GM10847 (cell line): ENCODE data around the gene CFAP300.

Experiments
- POLR2A ChIP-seq: IDR thresholded peaks from 2 replicates; pipeline ENCODE4 v1.6.1; 2011; ENCODE audit not compliant: insufficient read length; ENCODE audit errors: extremely low read depth

The CFAP300 gene

DNA sequence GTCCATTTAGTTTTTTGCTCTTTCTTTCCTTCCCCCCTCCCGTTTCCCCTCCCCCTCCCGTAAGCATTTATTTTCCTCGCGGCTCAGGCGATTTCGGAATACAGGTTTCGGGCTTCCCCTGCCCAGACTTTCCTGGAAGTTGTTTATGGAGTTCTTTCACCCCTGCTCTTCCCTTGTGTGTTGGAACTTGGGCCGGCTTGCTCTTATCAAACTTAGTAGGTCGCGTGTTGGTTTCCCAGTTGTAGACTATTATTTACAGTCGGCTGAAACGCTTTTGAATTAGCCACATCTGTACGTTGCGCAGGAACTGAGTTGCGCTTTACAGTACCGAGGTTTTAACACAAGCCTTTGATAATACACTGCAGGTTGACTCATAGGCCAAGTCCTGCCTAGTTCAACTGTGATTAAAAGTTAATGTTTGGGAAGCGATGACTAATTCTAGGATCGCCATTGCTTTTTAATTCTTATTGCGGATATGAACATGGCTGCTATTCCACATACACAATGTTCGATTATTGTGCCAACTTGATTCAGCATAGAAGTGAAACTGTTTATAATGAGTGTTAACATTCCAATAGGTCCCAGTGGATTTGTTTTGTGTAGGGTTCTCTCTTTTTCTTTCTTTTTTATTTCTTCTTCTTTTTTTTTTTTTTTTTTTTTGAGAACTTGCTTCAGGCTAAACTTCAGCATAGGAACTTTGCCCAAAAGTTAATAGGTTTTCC, 64.7 kb downstream of the CFAP300 start:
- no peak for TF ChIP-seq POLR2A

DNA sequence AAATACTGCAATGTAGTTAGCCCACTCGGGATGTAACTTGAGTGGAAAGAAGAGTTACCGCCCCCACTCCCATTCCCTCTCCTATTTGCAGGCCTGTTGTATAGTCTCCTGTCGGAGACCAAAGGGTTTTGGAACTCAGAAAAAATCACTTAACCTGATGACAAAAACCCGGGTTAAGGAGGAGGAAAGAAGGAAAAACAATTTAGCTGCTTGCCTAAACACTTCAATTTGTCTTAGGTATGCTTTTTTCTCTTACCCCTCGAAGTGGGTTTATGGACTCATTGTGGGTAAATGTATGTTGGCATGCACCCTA, 65.2 kb downstream of the CFAP300 start:
- no peak for TF ChIP-seq POLR2A

DNA sequence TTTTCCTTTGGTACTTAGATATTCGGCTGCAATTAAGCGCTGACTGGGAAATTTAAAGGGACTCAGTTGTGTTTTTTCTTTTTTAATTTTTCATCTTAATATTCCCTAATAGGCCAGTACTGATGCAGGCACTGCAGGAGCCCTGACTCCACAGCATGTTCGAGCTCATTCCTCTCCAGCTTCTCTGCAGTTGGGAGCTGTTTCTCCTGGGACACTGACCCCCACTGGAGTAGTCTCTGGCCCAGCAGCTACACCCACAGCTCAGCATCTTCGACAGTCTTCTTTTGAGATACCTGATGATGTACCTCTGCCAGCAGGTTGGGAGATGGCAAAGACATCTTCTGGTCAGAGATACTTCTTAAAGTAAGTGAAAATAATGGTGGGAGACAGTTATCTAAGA, 66.8 kb downstream of the CFAP300 start:
- no peak for TF ChIP-seq POLR2A

DNA sequence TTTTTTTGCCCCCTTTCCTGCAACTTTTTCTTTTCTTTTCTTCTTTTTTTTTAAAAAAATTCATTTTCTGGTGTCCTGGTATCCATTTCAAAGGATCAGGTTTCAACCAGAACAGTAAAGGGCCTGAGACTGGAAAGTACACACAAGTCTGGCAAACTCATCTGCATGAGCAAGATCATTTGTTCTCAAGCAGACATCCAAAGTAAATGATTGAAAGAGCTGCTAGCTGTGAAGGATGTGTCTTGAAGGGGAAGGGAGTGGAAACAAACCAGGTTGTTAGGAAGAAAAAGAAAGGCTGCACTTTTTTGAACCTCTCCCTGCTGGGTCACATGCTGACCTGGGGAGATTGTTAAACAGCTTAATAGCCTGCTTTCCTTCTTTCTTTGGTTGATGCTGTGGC, 68.3 kb downstream of the CFAP300 start:
- TF ChIP-seq POLR2A: no peak

- no peak for TF ChIP-seq POLR2A
Observed at GRCh38 chr11:102116453-102117205, 69.4 kb downstream of the CFAP300 start.

GRCh38 chr11:102117472-102118113, 70.4 kb downstream of the CFAP300 start:
- TF ChIP-seq POLR2A: no peak

DNA sequence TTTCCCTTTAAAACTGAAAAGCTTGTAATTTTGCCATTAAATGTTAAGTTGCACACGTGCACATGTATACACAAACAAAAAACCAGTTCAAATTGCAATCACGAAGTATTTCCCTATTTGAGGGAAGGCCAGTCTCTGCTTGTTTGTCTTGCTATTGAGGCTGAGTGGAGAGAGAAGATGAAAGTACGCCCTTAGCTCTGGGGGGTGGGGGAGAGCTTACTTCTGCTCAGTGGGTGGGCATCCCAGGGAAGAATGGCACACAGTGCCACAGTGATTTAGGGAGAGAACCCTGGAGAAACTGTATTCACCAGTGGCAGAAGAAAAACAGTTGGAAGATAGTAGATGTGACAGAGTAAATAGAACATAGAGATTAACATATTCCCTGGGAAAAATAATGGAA, 71.7 kb downstream of the CFAP300 start:
- TF ChIP-seq POLR2A: no peak

DNA sequence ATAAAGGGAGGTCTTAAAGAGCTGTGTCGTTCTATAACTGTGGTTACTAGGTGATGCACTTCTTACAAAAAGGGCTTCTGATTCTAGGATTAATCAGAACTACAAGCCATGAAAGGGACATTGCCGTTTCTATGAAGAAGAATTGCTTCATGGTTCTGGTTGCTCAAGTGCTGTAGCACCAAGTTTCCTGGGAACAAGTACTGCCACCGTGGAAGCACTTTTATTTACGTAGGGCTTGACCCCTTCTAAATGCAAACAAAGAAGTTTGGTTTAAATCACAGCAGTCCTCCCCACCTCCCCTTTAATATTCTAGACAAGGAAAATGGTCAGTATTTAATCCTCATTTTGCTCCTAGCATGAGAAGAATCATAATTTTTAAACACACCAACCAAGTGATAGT, 72.8 kb downstream of the CFAP300 start:
- TF ChIP-seq POLR2A: no peak

- no peak for TF ChIP-seq POLR2A
Observed at GRCh38 chr11:102120437-102120973, 73.3 kb downstream of the CFAP300 start.

- TF ChIP-seq POLR2A: no peak
Observed at GRCh38 chr11:102121329-102121728, 74.1 kb downstream of the CFAP300 start.
